OCI-M1 (cell line): ENCODE data around the gene TMPRSS13.

Source experiments
- DNase-seq: peaks from one replicate; lab custom pipeline; 2025; lab: John Stamatoyannopoulos, UW

The TMPRSS13 gene

GRCh38 chr11:117891362-117891761 lies 37.8 kb downstream of the TMPRSS13 start:
- no peak for DNase-seq

GRCh38 chr11:117888139-117888566 lies 41.0 kb downstream of the TMPRSS13 start:
- no peak for DNase-seq

- no peak for DNase-seq
Observed at GRCh38 chr11:117887431-117888138, 41.6 kb downstream of the TMPRSS13 start.

- DNase-seq = no peak
Observed at GRCh38 chr11:117885777-117886176, 43.4 kb downstream of the TMPRSS13 start.

- DNase-seq = no peak
Observed at GRCh38 chr11:117884994-117885393, 44.2 kb downstream of the TMPRSS13 start.

GRCh38 chr11:117883063-117883462 lies 46.1 kb downstream of the TMPRSS13 start:
- no peak for DNase-seq

GRCh38 chr11:117882311-117882905 lies 46.8 kb downstream of the TMPRSS13 start:
- no peak for DNase-seq

GRCh38 chr11:117881217-117881616 lies 48.0 kb downstream of the TMPRSS13 start:
- DNase-seq = no peak

- no peak for DNase-seq
Observed at GRCh38 chr11:117879516-117880480, 49.4 kb downstream of the TMPRSS13 start.

GRCh38 chr11:117878939-117879475 lies 50.2 kb downstream of the TMPRSS13 start:
- DNase-seq = no peak

GRCh38 chr11:117878314-117878938 lies 50.8 kb downstream of the TMPRSS13 start:
- DNase-seq = no peak

GRCh38 chr11:117877120-117877784 lies 52.0 kb downstream of the TMPRSS13 start:
- DNase-seq = no peak

GRCh38 chr11:117876341-117877119 lies 52.7 kb downstream of the TMPRSS13 start, which contains the start of gene FXYD6:
Gene FXYD6 (minus strand): TSS chr11:117876658. CDS start chr11:117842776, 33,882 bp downstream.
- DNase-seq = no peak

GRCh38 chr11:117876059-117876340 lies 53.2 kb downstream of the TMPRSS13 start:
- DNase-seq = no peak

- DNase-seq = no peak
Observed at GRCh38 chr11:117875382-117876058, 53.7 kb downstream of the TMPRSS13 start.

- no peak for DNase-seq
Observed at GRCh38 chr11:117874910-117875381, 54.3 kb downstream of the TMPRSS13 start.

GRCh38 chr11:117874253-117874909 lies 54.8 kb downstream of the TMPRSS13 start:
- no peak for DNase-seq

GRCh38 chr11:117873828-117874125 lies 55.4 kb downstream of the TMPRSS13 start:
- no peak for DNase-seq
